Chondrocyte (in vitro differentiated cells): Measurements from ENCODE around the gene HMGB1. TPM values are rescaled to one million over a fixed set of nuclear protein-coding genes. Genes with fewer than 3 reads are reported as not detected.
"Not testable (repeated sequence)": the region's sequence is repeated elsewhere in the genome, so short reads cannot be mapped to it uniquely, and the experiment has no call there.

Experiments
- DNase-seq: peaks from one replicate; pipeline ENCODE4 v3.0.0; 2021; ENCODE audit warnings: mixed read lengths, low spot score
- H3K27ac Mint-ChIP-seq: one replicate; pipeline ENCODE4 v1.8.0; 2021; ENCODE audit warnings: mild to moderate bottlenecking, moderate library complexity, mixed read lengths; ENCODE audit not compliant: unreplicated experiment
- H3K27me3 Mint-ChIP-seq: 2 replicates; pipeline ENCODE4 v1.8.0; 2021; ENCODE audit warnings: low read depth, mixed read lengths
- H3K36me3 Mint-ChIP-seq: 2 replicates; pipeline ENCODE4 v1.8.0; 2021; ENCODE audit warnings: low read depth, mixed read lengths
- H3K4me1 Mint-ChIP-seq: 2 replicates; pipeline ENCODE4 v1.8.0; 2021; ENCODE audit warnings: low read depth, mild to moderate bottlenecking, mixed read lengths
- H3K4me3 Mint-ChIP-seq: one replicate; pipeline ENCODE4 v1.8.0; 2021; ENCODE audit warnings: mild to moderate bottlenecking, moderate library complexity, mixed read lengths; ENCODE audit not compliant: unreplicated experiment
- H3K9me3 Mint-ChIP-seq: 2 replicates; pipeline ENCODE4 v1.8.0; 2021; ENCODE audit warnings: low read depth, mixed read lengths
- total RNA-seq: library from RNA; stranded (reverse); gene quantifications from 3 replicates; pipeline ENCODE4 v1.2.1, GENCODE V29; 2021
- TF ChIP-seq, protein P1 (sequence below): fragments of 200-600 bp; sonication (generic); IDR thresholded peaks from 2 replicates; pipeline ENCODE4 v1.5.0; 2021; ENCODE audit warnings: antibody characterized with exemption, mild to moderate bottlenecking, moderate library complexity

HMGB1 gene
- total RNA-seq, 1 donor from 2014 or later: 182 TPM

DNA sequence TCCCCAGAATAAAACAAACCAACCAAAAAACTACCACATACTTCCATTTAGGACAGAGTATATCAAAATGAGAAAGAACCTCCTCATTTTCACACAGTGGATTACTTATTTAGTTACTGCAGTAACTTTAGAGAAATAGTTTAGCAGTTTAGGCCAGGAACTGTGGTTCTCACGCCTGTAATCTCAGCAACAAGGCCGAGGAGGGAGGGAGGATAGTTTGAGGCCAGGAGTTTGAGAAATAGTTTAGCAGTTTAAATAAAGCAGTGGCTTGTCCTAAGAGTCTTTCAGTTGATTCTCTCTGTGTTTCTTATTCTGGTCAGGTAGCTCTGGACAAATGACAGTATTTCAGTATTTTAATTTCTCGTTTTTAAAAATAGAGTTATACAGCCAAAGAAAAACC, 9.4 kb downstream of the HMGB1 start:
- TF ChIP-seq, protein P1, sequence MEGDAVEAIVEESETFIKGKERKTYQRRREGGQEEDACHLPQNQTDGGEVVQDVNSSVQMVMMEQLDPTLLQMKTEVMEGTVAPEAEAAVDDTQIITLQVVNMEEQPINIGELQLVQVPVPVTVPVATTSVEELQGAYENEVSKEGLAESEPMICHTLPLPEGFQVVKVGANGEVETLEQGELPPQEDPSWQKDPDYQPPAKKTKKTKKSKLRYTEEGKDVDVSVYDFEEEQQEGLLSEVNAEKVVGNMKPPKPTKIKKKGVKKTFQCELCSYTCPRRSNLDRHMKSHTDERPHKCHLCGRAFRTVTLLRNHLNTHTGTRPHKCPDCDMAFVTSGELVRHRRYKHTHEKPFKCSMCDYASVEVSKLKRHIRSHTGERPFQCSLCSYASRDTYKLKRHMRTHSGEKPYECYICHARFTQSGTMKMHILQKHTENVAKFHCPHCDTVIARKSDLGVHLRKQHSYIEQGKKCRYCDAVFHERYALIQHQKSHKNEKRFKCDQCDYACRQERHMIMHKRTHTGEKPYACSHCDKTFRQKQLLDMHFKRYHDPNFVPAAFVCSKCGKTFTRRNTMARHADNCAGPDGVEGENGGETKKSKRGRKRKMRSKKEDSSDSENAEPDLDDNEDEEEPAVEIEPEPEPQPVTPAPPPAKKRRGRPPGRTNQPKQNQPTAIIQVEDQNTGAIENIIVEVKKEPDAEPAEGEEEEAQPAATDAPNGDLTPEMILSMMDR: no peak
- no peak for DNase-seq
- peaks cover 6% of the 10 kb centered on the region for H3K36me3 Mint-ChIP-seq
- no peaks in the 10 kb centered on the region for H3K27me3 Mint-ChIP-seq
- H3K27ac Mint-ChIP-seq: no peak overlapping the region
- H3K4me3 Mint-ChIP-seq: no peak overlapping the region
- no peaks in the 10 kb centered on the region for H3K9me3 Mint-ChIP-seq
- peaks cover 1% of the 10 kb centered on the region for H3K4me1 Mint-ChIP-seq

DNA sequence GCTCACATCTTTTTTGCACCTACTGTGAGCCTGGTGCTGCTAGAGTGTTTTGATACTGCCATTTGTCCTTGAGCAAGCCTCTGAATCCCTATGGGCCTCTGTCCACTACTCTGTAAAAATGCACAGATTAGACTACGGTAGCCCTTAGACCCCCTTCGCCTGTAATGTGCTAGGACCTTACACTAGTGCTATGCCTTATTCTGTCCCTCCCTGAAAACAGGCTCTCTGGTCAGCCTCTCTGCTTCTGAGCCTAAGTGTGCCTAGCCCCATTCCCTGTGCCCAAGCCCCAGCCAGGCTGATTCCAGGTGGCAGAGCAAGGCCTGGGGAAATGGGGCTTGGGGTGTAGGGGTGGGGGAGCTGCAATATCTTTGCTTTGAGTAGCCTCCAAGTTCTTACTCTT, 10.7 kb downstream of the HMGB1 start:
- no peak overlapping the region for H3K27ac Mint-ChIP-seq
- peaks cover 5% of the 10 kb centered on the region for H3K36me3 Mint-ChIP-seq
- DNase-seq: no peak
- TF ChIP-seq, protein P1: no peak
- H3K4me3 Mint-ChIP-seq: no peak overlapping the region
- H3K9me3 Mint-ChIP-seq: no peaks in the 10 kb centered on the region
- no peaks in the 10 kb centered on the region for H3K27me3 Mint-ChIP-seq
- no peaks in the 10 kb centered on the region for H3K4me1 Mint-ChIP-seq

DNA sequence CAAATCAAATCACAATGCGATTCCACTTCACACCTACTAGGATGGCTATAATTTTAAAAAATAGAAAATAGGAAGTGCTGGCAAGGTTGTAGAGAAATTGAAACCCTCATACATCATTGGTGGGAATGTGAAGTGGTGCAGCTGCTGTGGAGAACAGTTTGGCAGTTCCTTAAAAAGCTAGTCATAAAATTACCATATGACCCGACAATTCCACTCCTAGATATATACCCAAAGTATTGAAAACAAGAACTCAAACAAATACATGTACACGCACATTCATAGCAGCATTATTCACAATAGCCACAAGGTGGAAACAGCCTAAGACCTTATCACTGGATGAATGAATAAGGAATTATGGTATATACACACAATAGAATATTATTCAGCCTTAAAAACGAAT, 12.0 kb downstream of the HMGB1 start:
- DNase-seq: no peak
- Mint-ChIP-seq H3K27me3 (no peaks in the 10 kb centered on the region), H3K27ac (no peak overlapping the region), H3K36me3 (peaks cover 2% of the 10 kb centered on the region), H3K9me3 (no peaks in the 10 kb centered on the region), H3K4me1 (no peaks in the 10 kb centered on the region), H3K4me3 (no peak overlapping the region)
- TF ChIP-seq, protein P1: peak; percentile 58

DNA sequence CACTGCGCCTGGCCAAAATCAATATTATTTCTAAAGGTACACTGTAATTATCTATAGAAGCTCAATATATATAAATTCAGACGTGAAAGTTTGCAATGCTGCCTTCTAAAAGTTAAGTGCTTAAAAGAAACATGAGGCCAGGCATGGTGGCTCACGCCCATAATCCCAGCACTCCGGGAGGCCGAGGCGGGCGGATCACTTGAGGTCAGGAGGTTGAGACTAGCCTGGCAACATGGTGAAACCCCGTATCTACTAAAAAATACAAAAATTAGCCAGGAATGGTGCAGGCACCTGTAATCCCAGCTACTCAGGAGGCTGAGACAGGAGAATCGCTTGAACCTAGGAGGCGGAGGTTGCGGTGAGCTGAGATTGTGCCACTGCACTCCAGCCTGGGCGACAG, 14.3 kb downstream of the HMGB1 start:
- not testable (repeated sequence) for DNase-seq, H3K36me3 Mint-ChIP-seq, H3K27ac Mint-ChIP-seq, H3K27me3 Mint-ChIP-seq, H3K9me3 Mint-ChIP-seq, H3K4me1 Mint-ChIP-seq, H3K4me3 Mint-ChIP-seq

DNA sequence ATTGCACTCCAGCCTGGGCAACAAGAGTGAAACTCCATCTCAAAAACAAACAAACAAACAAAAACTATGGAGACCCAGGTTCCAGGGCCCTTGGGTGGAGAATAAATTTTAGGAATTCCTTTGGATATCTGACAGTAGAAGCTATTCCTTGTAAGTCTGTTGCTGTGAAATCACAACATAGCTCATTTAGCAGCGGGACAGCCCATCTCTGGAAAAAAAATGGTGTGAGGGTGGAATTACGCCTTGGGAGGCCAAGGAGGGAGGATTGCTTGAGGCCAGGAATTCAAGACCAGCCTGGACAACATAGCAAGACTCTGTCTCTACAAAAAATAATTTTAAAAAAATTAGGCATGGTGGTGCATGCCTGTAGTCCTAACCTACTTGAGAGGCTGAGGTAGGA, 15.7 kb downstream of the HMGB1 start:
- TF ChIP-seq, protein P1: no peak
- Mint-ChIP-seq H3K36me3 (no peaks in the 10 kb centered on the region), H3K4me1 (peaks cover 12% of the 10 kb centered on the region)

DNA sequence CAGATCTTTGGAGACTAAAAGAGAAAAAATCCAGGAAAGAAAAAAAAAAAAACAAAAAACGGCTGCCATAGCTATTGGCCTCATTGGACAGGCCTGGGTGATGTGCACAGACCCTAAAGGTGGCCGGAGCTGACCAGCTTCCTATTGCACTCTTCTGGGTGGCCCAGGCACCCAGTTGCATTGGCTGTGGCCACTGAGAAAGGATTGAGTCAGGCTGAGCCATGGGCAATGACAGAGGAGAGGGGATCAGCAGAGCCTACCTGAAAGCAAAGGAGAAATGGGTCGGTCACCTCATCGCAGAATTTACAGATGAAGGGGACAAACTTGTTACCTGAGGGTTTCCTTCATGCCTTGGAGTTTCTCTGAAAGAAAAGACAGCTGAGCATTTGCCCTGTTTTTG, 17.3 kb downstream of the HMGB1 start:
- no peaks in the 10 kb centered on the region for H3K27me3 Mint-ChIP-seq
- H3K9me3 Mint-ChIP-seq: no peaks in the 10 kb centered on the region
- peaks cover 12% of the 10 kb centered on the region for H3K4me1 Mint-ChIP-seq

More for the DNA sequence above, 15.7 kb downstream of the HMGB1 start:
- DNase-seq: no peak
- Mint-ChIP-seq H3K9me3 (no peaks in the 10 kb centered on the region), H3K27ac (no peak overlapping the region), H3K27me3 (no peaks in the 10 kb centered on the region), H3K4me3 (no peak overlapping the region)

More for the DNA sequence above, 17.3 kb downstream of the HMGB1 start:
- TF ChIP-seq, protein P1: no peak
- H3K36me3 Mint-ChIP-seq: no peaks in the 10 kb centered on the region
- no peak overlapping the region for H3K4me3 Mint-ChIP-seq
- DNase-seq: no peak
- no peak overlapping the region for H3K27ac Mint-ChIP-seq
